Chondrocyte (in vitro differentiated cells): ENCODE results near the gene SLC7A6. TPM values are rescaled to one million over a fixed set of nuclear protein-coding genes. Genes with fewer than 3 reads are reported as not detected.

ENCODE experiments used
- DNase-seq: peaks from one replicate; pipeline ENCODE4 v3.0.0; 2021; ENCODE audit warnings: mixed read lengths, low spot score
- H3K27ac Mint-ChIP-seq: one replicate; pipeline ENCODE4 v1.8.0; 2021; ENCODE audit warnings: mild to moderate bottlenecking, moderate library complexity, mixed read lengths; ENCODE audit not compliant: unreplicated experiment
- H3K27me3 Mint-ChIP-seq: 2 replicates; pipeline ENCODE4 v1.8.0; 2021; ENCODE audit warnings: low read depth, mixed read lengths
- H3K36me3 Mint-ChIP-seq: 2 replicates; pipeline ENCODE4 v1.8.0; 2021; ENCODE audit warnings: low read depth, mixed read lengths
- H3K4me1 Mint-ChIP-seq: 2 replicates; pipeline ENCODE4 v1.8.0; 2021; ENCODE audit warnings: low read depth, mild to moderate bottlenecking, mixed read lengths
- H3K4me3 Mint-ChIP-seq: one replicate; pipeline ENCODE4 v1.8.0; 2021; ENCODE audit warnings: mild to moderate bottlenecking, moderate library complexity, mixed read lengths; ENCODE audit not compliant: unreplicated experiment
- H3K9me3 Mint-ChIP-seq: 2 replicates; pipeline ENCODE4 v1.8.0; 2021; ENCODE audit warnings: low read depth, mixed read lengths
- CTCF ChIP-seq: fragments of 200-600 bp; sonication (generic); IDR thresholded peaks from 2 replicates; pipeline ENCODE4 v1.5.0; 2021; ENCODE audit warnings: antibody characterized with exemption, mild to moderate bottlenecking, moderate library complexity
- total RNA-seq: library from RNA; stranded (reverse); gene quantifications from 3 replicates; pipeline ENCODE4 v1.2.1, GENCODE V29; 2021

The SLC7A6 gene
- total RNA-seq, 1 donor from 2014 or later: 55.9 TPM

GRCh38 chr16:68281368-68282063 lies 17.2 kb downstream of the SLC7A6 start:
- peaks cover 6% of the 10 kb centered on the region for H3K4me1 Mint-ChIP-seq
- H3K27me3 Mint-ChIP-seq: no peaks in the 10 kb centered on the region
- DNase-seq: no peak
- TF ChIP-seq CTCF: no peak
- H3K4me3 Mint-ChIP-seq: no peak overlapping the region
- no peaks in the 10 kb centered on the region for H3K9me3 Mint-ChIP-seq
- H3K27ac Mint-ChIP-seq: peak overlapping the region; percentile 42
- peaks cover 14% of the 10 kb centered on the region for H3K36me3 Mint-ChIP-seq

DNA sequence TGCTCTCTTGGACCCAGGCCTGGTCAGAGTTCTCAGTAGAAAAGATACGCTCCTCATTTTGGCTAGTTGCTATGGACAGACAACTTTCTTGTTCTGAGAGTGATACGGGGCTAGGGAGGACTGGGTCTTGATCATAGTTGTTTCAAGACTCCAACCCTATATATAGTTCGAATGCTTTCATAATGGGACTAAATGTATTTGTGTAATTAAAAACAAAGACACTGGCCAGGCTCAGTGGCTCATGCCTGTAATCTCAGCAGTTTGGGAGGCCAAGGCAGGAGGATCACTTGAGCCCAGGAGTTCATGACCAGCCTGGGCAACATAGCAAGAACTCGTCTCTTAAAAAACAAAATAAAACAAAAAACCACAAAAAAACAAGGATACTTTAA lies 17.7 kb downstream of the SLC7A6 start:
- H3K9me3 Mint-ChIP-seq: no peaks in the 10 kb centered on the region
- TF ChIP-seq CTCF: no peak
- H3K27me3 Mint-ChIP-seq: no peaks in the 10 kb centered on the region
- no peak for DNase-seq
- peak overlapping the region; percentile 42 for H3K27ac Mint-ChIP-seq
- no peak overlapping the region for H3K4me3 Mint-ChIP-seq
- H3K36me3 Mint-ChIP-seq: peaks cover 17% of the 10 kb centered on the region
- H3K4me1 Mint-ChIP-seq: peaks cover 9% of the 10 kb centered on the region

DNA sequence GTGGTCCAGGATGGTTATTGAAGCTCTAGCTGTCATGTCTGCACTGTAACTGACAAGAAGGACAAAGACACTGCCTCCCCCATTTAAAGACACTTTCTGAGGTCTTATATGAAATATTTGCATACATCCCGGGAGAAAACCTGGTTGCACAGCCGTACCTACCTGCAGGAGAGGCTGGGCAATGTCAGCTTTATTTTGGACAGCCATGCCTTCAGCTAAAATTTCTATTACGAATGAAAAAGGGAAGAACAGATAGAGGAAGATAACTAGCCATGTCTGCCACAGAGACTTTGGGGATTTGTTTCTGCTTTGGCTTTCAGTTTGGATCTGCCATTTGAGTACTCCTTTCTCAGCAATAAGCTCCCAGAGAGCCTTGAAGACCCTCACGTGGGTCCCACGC lies 19.0 kb downstream of the SLC7A6 start:
- TF ChIP-seq CTCF: no peak
- no peak overlapping the region for H3K4me3 Mint-ChIP-seq
- H3K27ac Mint-ChIP-seq: no peak overlapping the region
- DNase-seq: no peak
- peaks cover 22% of the 10 kb centered on the region for H3K4me1 Mint-ChIP-seq
- no peaks in the 10 kb centered on the region for H3K27me3 Mint-ChIP-seq
- H3K36me3 Mint-ChIP-seq: peaks cover 22% of the 10 kb centered on the region
- H3K9me3 Mint-ChIP-seq: no peaks in the 10 kb centered on the region

DNA sequence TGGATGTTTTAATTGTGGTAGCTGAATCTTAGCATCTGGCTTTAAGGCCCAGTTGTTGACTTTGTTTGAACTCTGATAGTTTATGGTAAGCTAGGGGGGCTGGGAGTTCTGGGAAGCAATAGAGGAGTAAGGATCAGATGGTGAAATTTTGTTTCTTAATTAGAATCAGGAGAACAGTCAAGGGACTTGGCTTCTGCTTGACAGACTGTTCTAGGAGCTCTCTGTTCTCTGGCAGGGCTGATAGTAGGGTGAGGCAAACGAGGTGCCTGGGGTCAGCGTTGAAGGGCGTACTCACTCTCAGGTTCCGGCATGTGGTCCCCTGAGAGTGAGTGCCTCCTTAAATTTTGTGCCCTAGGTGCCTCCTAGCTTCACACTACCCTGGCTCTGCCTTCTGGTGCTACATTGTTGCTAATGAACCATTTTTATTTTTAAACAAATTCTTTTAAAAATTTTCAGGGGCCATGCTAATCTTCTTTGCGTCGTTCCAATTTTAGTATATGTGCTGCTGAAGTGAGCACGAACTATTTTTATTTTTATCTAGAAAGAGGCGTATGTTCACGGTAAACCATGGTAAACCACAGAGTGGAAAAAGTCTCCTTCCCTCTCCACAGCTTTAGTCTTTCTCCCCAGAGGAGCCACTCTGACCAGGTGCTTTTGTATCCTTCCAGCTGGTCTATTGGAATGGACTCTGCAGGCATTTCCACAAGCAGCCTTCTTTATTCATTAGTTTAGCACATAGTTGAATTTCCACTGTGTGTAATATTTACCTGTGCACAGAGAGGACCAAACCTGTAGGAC lies 19.7 kb downstream of the SLC7A6 start:
- H3K27me3 Mint-ChIP-seq: no peaks in the 10 kb centered on the region
- peaks cover 25% of the 10 kb centered on the region for H3K4me1 Mint-ChIP-seq
- TF ChIP-seq CTCF: no peak
- H3K36me3 Mint-ChIP-seq: peaks cover 22% of the 10 kb centered on the region
- no peak for DNase-seq
- no peaks in the 10 kb centered on the region for H3K9me3 Mint-ChIP-seq
- H3K4me3 Mint-ChIP-seq: no peak overlapping the region
- peak overlapping the region; percentile 9 for H3K27ac Mint-ChIP-seq

DNA sequence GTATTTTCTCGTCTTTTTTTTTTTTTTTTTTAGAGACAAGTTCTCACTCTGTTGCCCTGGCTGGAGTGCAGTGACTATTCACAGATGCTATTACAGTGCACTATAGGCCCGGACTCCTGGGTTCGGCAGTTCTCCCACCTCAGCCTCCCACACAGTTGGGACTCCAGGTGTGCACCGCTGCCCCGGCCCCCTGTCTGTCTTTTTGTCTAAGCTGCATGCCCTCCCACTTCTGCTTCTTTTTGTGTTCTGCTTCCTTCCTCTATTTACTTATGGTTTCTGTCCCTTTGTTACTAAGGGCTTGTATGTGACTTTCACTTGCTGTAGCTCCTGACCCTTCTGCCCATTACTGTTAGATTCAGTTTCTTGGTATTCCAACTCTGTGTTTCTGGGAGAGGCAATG lies 20.5 kb downstream of the SLC7A6 start:
- peaks cover 33% of the 10 kb centered on the region for H3K4me1 Mint-ChIP-seq
- peaks cover 22% of the 10 kb centered on the region for H3K36me3 Mint-ChIP-seq
- no peak overlapping the region for H3K27ac Mint-ChIP-seq
- no peak for DNase-seq
- no peaks in the 10 kb centered on the region for H3K9me3 Mint-ChIP-seq
- no peak overlapping the region for H3K4me3 Mint-ChIP-seq
- H3K27me3 Mint-ChIP-seq: no peaks in the 10 kb centered on the region
- TF ChIP-seq CTCF: no peak
